ENCODE measurements around the gene PLD1.
A peak's percentile ranks its signal among the peaks of the same experiment; 100 is the strongest.
"Not testable (repeated sequence)": the region's sequence is repeated elsewhere in the genome, so short reads cannot be mapped to it uniquely, and the experiment has no call there.

The PLD1 gene

GRCh38 chr3:171809861-171810628, at the start of gene PLD1:
Gene PLD1, minus strand, starts transcription at chr3:171810483. Its CDS starts 72,432 bp downstream, at chr3:171738051.
- DNase-seq (ENCODE audit: low read depth), result peak; percentile 92

- not testable (repeated sequence) for DNase-seq (ENCODE audit: low read depth)
These were observed 48.5 kb upstream of the PLD1 start for GRCh38 chr3:171858770-171859169.

GRCh38 chr3:171854649-171855305, 44.5 kb upstream of the PLD1 start:
- peak; percentile 38 for DNase-seq (ENCODE audit: low read depth)

GRCh38 chr3:171851660-171852058, 41.4 kb upstream of the PLD1 start:
- peak; percentile 52 for DNase-seq (ENCODE audit: low read depth)

GRCh38 chr3:171850960-171851659, 40.8 kb upstream of the PLD1 start:
- DNase-seq (ENCODE audit: low read depth), result no peak

- no peak for DNase-seq (ENCODE audit: low read depth)
These were observed 40.2 kb upstream of the PLD1 start for GRCh38 chr3:171850320-171850959.

- no peak for DNase-seq (ENCODE audit: low read depth)
These were observed 39.5 kb upstream of the PLD1 start for GRCh38 chr3:171849617-171850319.

GRCh38 chr3:171847595-171848259, 37.4 kb upstream of the PLD1 start:
- no peak for DNase-seq (ENCODE audit: low read depth)

- no peak for DNase-seq (ENCODE audit: low read depth)
These were observed 36.9 kb upstream of the PLD1 start for GRCh38 chr3:171847133-171847532.

GRCh38 chr3:171846597-171846996, 36.3 kb upstream of the PLD1 start:
- DNase-seq (ENCODE audit: low read depth), result no peak

- DNase-seq (ENCODE audit: low read depth), result no peak
These were observed 35.4 kb upstream of the PLD1 start for GRCh38 chr3:171845481-171846284.

- no peak for DNase-seq (ENCODE audit: low read depth)
These were observed 34.6 kb upstream of the PLD1 start for GRCh38 chr3:171844873-171845272.

GRCh38 chr3:171842864-171843518, 32.7 kb upstream of the PLD1 start, which contains the start of gene TMEM212:
Gene TMEM212, plus strand, starts transcription at chr3:171843349. Its CDS starts 35 bp downstream, at chr3:171843384.
- DNase-seq (ENCODE audit: low read depth), result peak; percentile 52

GRCh38 chr3:171841620-171842000, 31.3 kb upstream of the PLD1 start:
- DNase-seq (ENCODE audit: low read depth), result no peak

GRCh38 chr3:171840811-171841619, 30.7 kb upstream of the PLD1 start:
- DNase-seq (ENCODE audit: low read depth), result no peak

GRCh38 chr3:171840445-171840810, 30.1 kb upstream of the PLD1 start:
- DNase-seq (ENCODE audit: low read depth), result no peak

GRCh38 chr3:171839270-171839669, 29.0 kb upstream of the PLD1 start:
- DNase-seq (ENCODE audit: low read depth), result no peak

- DNase-seq (ENCODE audit: low read depth), result peak; percentile 61
These were observed 28.0 kb upstream of the PLD1 start for GRCh38 chr3:171838218-171838720.

- DNase-seq (ENCODE audit: low read depth), result no peak
These were observed 27.4 kb upstream of the PLD1 start for GRCh38 chr3:171837698-171838097.

All from ELR (cell line).